Liver (tissue), 9 donors: ENCODE measurements around the gene MYRFL. TPM values are rescaled to one million over a fixed set of nuclear protein-coding genes. Genes with fewer than 3 reads are reported as not detected.

Source experiments
- DNase-seq: peaks from one replicate; pipeline ENCODE4 v3.0.0-alpha.2; 2017; ENCODE audit warnings: low spot score
- H3K27ac ChIP-seq, 2 donors: one replicate each; pipeline ENCODE4 v1.7.0; 2013; ENCODE audit warnings: inconsistent platforms in 2 of 2, low read length in 2 of 2, control low read depth in 1 of 2, low read depth in 1 of 2, mild to moderate bottlenecking in 1 of 2
- H3K27me3 ChIP-seq, 4 donors: one replicate each; pipeline versions ENCODE4 v1.6.1 to v1.7.0; 2013; ENCODE audit warnings: low read length in 3 of 4, inconsistent platforms in 1 of 4, mild to moderate bottlenecking in 1 of 4, moderate library complexity in 1 of 4; ENCODE audit not compliant: control insufficient read depth in 4 of 4, insufficient read depth in 4 of 4
- H3K36me3 ChIP-seq, 4 donors: one replicate each; pipeline versions ENCODE4 v1.6.1 to v1.7.0; 2013; ENCODE audit warnings: low read length in 3 of 4, mild to moderate bottlenecking in 3 of 4, low read depth in 1 of 4, moderate library complexity in 1 of 4; ENCODE audit not compliant: control insufficient read depth in 4 of 4, insufficient read depth in 3 of 4
- H3K4me1 ChIP-seq, 4 donors: one replicate each; pipeline versions ENCODE4 v1.6.1 to v1.7.0; 2013; ENCODE audit warnings: low read length in 3 of 4, mild to moderate bottlenecking in 3 of 4, moderate library complexity in 1 of 4; ENCODE audit not compliant: control insufficient read depth in 4 of 4, insufficient read depth in 4 of 4
- H3K4me3 ChIP-seq, 3 donors: one replicate each; pipeline versions ENCODE4 v1.6.1 to v1.7.0; 2013; ENCODE audit warnings: low read length in 3 of 3, control low read depth in 1 of 3, low read depth in 1 of 3, mild to moderate bottlenecking in 1 of 3
- H3K9ac ChIP-seq, 2 donors: one replicate each; pipeline ENCODE4 v1.7.0; 2013; ENCODE audit warnings: low read length in 2 of 2, mild to moderate bottlenecking in 2 of 2, moderate library complexity in 2 of 2, control low read depth in 1 of 2, low read depth in 1 of 2
- H3K9me3 ChIP-seq, 4 donors: one replicate each; pipeline versions ENCODE4 v1.6.1 to v1.7.0; 2013; ENCODE audit warnings: low read length in 3 of 4; ENCODE audit not compliant: control insufficient read depth in 4 of 4
- CTCF ChIP-seq: fragments of 150-350 bp; IDR thresholded peaks from 2 replicates; pipeline ENCODE4 v1.5.1; 2017; ENCODE audit warnings: improper control_type of control experiment, low read depth, low read length; ENCODE audit not compliant: missing input control
- EGR1 ChIP-seq, 2 donors: IDR thresholded peaks; 2 replicates each; pipeline ENCODE4 v1.6.1; 2016 to 2018; ENCODE audit warnings: antibody characterized with exemption in 2 of 2, low read depth in 2 of 2
- FOXA1 ChIP-seq: IDR thresholded peaks from 2 replicates; pipeline ENCODE4 v1.6.1; 2016; ENCODE audit warnings: antibody characterized with exemption
- FOXA2 ChIP-seq: IDR thresholded peaks from 2 replicates; pipeline ENCODE4 v1.6.1; 2016; ENCODE audit warnings: antibody characterized with exemption
- GABPA ChIP-seq, 2 donors: IDR thresholded peaks in 1 of 2; conservative IDR thresholded peaks in 1 of 2; 2 replicates each; pipeline ENCODE4 v1.6.1; 2016; ENCODE audit warnings: antibody characterized with exemption in 2 of 2, mild to moderate bottlenecking in 1 of 2, moderate library complexity in 1 of 2
- HNF4A ChIP-seq, 2 donors: conservative IDR thresholded peaks; 2 replicates each; pipeline ENCODE4 v1.6.1; 2016; ENCODE audit warnings: antibody characterized with exemption in 2 of 2, mild to moderate bottlenecking in 2 of 2
- HNF4G ChIP-seq: IDR thresholded peaks from 2 replicates; pipeline ENCODE4 v1.6.1; 2016; ENCODE audit warnings: antibody characterized with exemption
- JUND ChIP-seq, 2 donors: IDR thresholded peaks; 2 replicates each; pipeline ENCODE4 v1.6.1; 2016; ENCODE audit warnings: antibody characterized with exemption in 2 of 2
- NR2F2 ChIP-seq: IDR thresholded peaks from 2 replicates; pipeline ENCODE4 v1.6.1; 2016; ENCODE audit warnings: antibody characterized with exemption
- RAD21 ChIP-seq, 2 donors: IDR thresholded peaks; 2 replicates each; pipeline ENCODE4 v1.6.1; 2016; ENCODE audit warnings: antibody characterized with exemption in 2 of 2, mild to moderate bottlenecking in 2 of 2
- RXRA ChIP-seq, 2 donors: IDR thresholded peaks; 2 replicates each; pipeline ENCODE4 v1.6.1; 2017 to 2018; ENCODE audit warnings: antibody characterized with exemption in 2 of 2, mild to moderate bottlenecking in 1 of 2
- SP1 ChIP-seq: IDR thresholded peaks from 2 replicates; pipeline ENCODE4 v1.6.1; 2018; ENCODE audit warnings: antibody characterized with exemption, mild to moderate bottlenecking
- TAF1 ChIP-seq: conservative IDR thresholded peaks from 2 replicates; pipeline ENCODE4 v1.6.1; 2016; ENCODE audit warnings: antibody characterized with exemption, mild to moderate bottlenecking
- YY1 ChIP-seq: IDR thresholded peaks from 2 replicates; pipeline ENCODE4 v1.6.1; 2016; ENCODE audit warnings: antibody characterized with exemption, mild to moderate bottlenecking
- ZBTB33 ChIP-seq: IDR thresholded peaks from 2 replicates; pipeline ENCODE4 v1.6.1; 2016; ENCODE audit warnings: antibody characterized with exemption
- WGBS: extraction: QIAGEN DNeasy Blood & Tissue Kit; methylation state at CpG from one replicate; pipeline ENCODE4 v1.1.7; 2013; 5-methylcytosine and 5-hydroxymethylcytosine counted together
- polyA plus RNA-seq, 2 donors: library from polyadenylated mRNA; stranded (reverse) in 1 of 2; unstranded in 1 of 2; fragments of 200-250 nt in 1 of 2; fragments of >200 nt in 1 of 2; fragmentation: Nextera tagmentation in 1 of 2; extraction: Ambion mirVana in 1 of 2; gene quantifications; one replicate each; pipeline versions ENCODE4 v1.2.1 to v1.2.3, GENCODE V29; 2013 to 2015
- total RNA-seq, 2 donors: library from RNA; depleted of rRNA; stranded (reverse); fragments of >200 nt; gene quantifications; one replicate each; pipeline ENCODE4 v1.2.3, GENCODE V29; 2014
- TF ChIP-seq, protein P1 (sequence below): IDR thresholded peaks from 2 replicates; pipeline ENCODE4 v1.6.1; 2016; ENCODE audit warnings: antibody characterized with exemption
- donor health status: healthy.
- donor health status: healthy.
- donor health status: healthy.
- donor health status: healthy.
- donor health status: healthy.

Gene MYRFL
- total and polyA plus RNA-seq, 4 donors, result under 0.01 to 0.19 (median 0.10) TPM

DNA sequence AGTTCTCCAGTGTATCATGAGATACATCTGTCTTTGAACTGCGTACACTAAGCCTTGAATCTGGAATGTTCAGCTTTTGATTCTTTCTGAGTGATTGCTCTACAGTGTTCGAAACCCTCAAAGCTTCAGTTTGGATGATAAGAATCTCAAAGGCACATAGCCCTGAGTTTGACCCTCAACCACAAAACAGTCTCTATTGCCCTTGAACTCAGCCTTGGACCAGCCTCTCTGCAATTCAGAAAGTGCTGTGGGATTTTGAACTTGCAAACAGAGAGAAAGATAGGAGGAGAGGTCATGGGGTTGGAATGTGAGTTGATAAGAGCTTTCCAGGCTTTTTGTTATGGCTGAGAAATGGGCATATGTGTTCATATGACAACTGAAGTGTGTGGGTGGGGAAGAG is 100.3 kb downstream of the MYRFL start:
- H3K9ac ChIP-seq, result no peak overlapping the region
- TF ChIP-seq JUND (IDR thresholded peaks at IDR 0.05) (no peak), HNF4A (conservative IDR thresholded peaks at IDR 0.05) (no peak), GABPA (IDR thresholded peaks at IDR 0.05 in 1 of 2, conservative IDR thresholded peaks at IDR 0.05 in 1 of 2) (no peak), RAD21 (IDR thresholded peaks at IDR 0.05) (no peak), SP1 (no peak), NR2F2 (no peak), FOXA2 (no peak), ZBTB33 (no peak), YY1 (no peak), EGR1 (IDR thresholded peaks at IDR 0.05; ENCODE audit: low read depth in 2 of 2) (no peak), CTCF (no peak), RXRA (IDR thresholded peaks at IDR 0.05) (no peak), HNF4G (no peak), TAF1 (no peak), FOXA1 (no peak)
- TF ChIP-seq, protein P1, sequence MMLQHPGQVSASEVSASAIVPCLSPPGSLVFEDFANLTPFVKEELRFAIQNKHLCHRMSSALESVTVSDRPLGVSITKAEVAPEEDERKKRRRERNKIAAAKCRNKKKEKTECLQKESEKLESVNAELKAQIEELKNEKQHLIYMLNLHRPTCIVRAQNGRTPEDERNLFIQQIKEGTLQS, result no peak
- no peaks in the 10 kb centered on the region for H3K4me1 ChIP-seq
- H3K4me3 ChIP-seq, result no peak overlapping the region
- no peaks in the 10 kb centered on the region for H3K36me3 ChIP-seq
- no peaks in the 10 kb centered on the region for H3K9me3 ChIP-seq
- 54% methylated on average over 2 of the region's 2 CpGs for WGBS
- H3K27me3 ChIP-seq, result no peaks in the 10 kb centered on the region
- DNase-seq, result no peak
- H3K27ac ChIP-seq, result no peak overlapping the region

DNA sequence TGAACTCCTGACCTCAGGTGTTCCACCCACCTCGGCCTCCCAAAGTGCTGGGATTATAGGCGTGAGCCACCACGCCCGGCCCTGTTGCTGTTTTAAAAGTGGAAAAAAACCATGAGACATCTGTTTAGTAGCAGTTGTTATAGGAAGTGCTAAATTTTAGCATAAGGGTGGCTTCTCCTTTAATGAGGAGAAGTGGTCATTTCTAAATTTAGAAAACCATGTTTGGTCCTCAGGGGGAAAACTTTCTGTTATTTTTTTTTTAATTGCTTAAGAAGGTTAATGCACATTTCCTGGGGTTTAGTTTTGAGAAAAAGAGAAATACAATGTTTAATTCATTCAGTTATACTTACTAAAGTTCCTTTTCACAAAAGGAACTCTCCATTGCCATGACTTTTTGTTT is 102.1 kb downstream of the MYRFL start:
- Histone ChIP-seq H3K4me1 (no peaks in the 10 kb centered on the region), H3K4me3 (no peak overlapping the region), H3K27ac (no peak overlapping the region), H3K36me3 (no peaks in the 10 kb centered on the region), H3K27me3 (no peaks in the 10 kb centered on the region), H3K9me3 (no peaks in the 10 kb centered on the region), H3K9ac (no peak overlapping the region)
- 82% methylated on average over 4 of the region's 4 CpGs for WGBS
- DNase-seq, result no peak
- no peak for TF ChIP-seq CTCF
- TF ChIP-seq TAF1, result no peak
- no peak for TF ChIP-seq SP1
- TF ChIP-seq EGR1 (IDR thresholded peaks at IDR 0.05; ENCODE audit: low read depth in 2 of 2), result no peak
